Measurements from ENCODE around the gene TOX2. TPM values are rescaled to one million over a fixed set of nuclear protein-coding genes. Genes with fewer than 3 reads are reported as not detected.

TOX2 gene
- total RNA-seq, 1 donor from 2014 or later, result 0.16 TPM

- no peak for DNase-seq (ENCODE audit: low read depth)
- no peak for FAIRE-seq
- H3K36me3 ChIP-seq (ENCODE audit: insufficient read depth, low read length), result no peaks in the 10 kb centered on the region
- H3K9ac ChIP-seq (ENCODE audit: low read length), result no peak overlapping the region
- H3K4me1 ChIP-seq (ENCODE audit: insufficient read depth, low read length), result no peaks in the 10 kb centered on the region
- no peaks in the 10 kb centered on the region for H3K27me3 ChIP-seq (ENCODE audit: insufficient read depth, low read length)
- Mint-ChIP-seq H3K9me3 (ENCODE audit: unreplicated experiment) (no peaks in the 10 kb centered on the region), H3K36me3 (ENCODE audit: low read depth, unreplicated experiment) (peaks cover 2% of the 10 kb centered on the region), H3K4me1 (ENCODE audit: low read depth, unreplicated experiment) (no peaks in the 10 kb centered on the region), H3K27ac (ENCODE audit: unreplicated experiment) (no peak overlapping the region), H3K27me3 (ENCODE audit: low read depth, unreplicated experiment) (peaks cover 16% of the 10 kb centered on the region), H3K4me3 (ENCODE audit: unreplicated experiment) (no peak overlapping the region)
- H2AFZ ChIP-seq (ENCODE audit: low read depth, low read length), result no peak overlapping the region
- H4K20me1 ChIP-seq (ENCODE audit: insufficient read depth, low read length), result no peaks in the 10 kb centered on the region
- H3K27ac ChIP-seq (ENCODE audit: low read depth, low read length), result no peak overlapping the region
- TF ChIP-seq, protein P1, sequence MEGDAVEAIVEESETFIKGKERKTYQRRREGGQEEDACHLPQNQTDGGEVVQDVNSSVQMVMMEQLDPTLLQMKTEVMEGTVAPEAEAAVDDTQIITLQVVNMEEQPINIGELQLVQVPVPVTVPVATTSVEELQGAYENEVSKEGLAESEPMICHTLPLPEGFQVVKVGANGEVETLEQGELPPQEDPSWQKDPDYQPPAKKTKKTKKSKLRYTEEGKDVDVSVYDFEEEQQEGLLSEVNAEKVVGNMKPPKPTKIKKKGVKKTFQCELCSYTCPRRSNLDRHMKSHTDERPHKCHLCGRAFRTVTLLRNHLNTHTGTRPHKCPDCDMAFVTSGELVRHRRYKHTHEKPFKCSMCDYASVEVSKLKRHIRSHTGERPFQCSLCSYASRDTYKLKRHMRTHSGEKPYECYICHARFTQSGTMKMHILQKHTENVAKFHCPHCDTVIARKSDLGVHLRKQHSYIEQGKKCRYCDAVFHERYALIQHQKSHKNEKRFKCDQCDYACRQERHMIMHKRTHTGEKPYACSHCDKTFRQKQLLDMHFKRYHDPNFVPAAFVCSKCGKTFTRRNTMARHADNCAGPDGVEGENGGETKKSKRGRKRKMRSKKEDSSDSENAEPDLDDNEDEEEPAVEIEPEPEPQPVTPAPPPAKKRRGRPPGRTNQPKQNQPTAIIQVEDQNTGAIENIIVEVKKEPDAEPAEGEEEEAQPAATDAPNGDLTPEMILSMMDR (IDR thresholded peaks at IDR 0.05; ENCODE audit: insufficient read depth, low read depth, low read length), result no peak
- no peak for TF ChIP-seq EZH2 (IDR thresholded peaks at IDR 0.05; ENCODE audit: insufficient read depth, low read length)
- no peaks in the 10 kb centered on the region for H3K79me2 ChIP-seq (ENCODE audit: insufficient read depth, low read length)
- no peak overlapping the region for H3K4me3 ChIP-seq (ENCODE audit: insufficient read depth, low read depth, low read length)
- H3K4me2 ChIP-seq (ENCODE audit: low read length), result no peak overlapping the region
- no peaks in the 10 kb centered on the region for H3K9me3 ChIP-seq (ENCODE audit: insufficient read depth, low read depth, low read length)
These were observed 137.5 kb downstream of the TOX2 start for GRCh38 chr20:44052166-44052565.

DNA sequence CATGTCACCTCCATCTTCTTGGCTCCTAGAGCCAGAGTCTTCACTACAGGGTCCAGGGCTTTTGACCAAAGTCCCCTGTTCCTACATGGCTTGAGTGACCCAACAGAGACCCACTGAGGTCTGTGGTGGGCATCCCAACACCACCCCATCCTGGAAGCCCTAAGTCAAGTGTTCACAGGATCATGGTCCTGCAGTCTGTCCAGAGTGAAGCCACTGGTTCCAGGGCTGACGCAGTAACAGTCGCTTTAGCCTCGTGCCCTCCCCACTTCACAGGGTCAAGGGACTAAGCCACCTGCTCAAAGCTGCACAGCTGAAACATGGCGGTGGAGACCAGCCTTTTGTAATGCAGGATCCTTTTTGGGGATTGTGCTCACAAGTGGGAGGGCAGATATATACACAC is 138.4 kb downstream of the TOX2 start:
- DNase-seq (ENCODE audit: low read depth), result no peak
- no peaks in the 10 kb centered on the region for H3K27me3 ChIP-seq (ENCODE audit: insufficient read depth, low read length)
- no peak overlapping the region for H3K27ac Mint-ChIP-seq (ENCODE audit: unreplicated experiment)

DNA sequence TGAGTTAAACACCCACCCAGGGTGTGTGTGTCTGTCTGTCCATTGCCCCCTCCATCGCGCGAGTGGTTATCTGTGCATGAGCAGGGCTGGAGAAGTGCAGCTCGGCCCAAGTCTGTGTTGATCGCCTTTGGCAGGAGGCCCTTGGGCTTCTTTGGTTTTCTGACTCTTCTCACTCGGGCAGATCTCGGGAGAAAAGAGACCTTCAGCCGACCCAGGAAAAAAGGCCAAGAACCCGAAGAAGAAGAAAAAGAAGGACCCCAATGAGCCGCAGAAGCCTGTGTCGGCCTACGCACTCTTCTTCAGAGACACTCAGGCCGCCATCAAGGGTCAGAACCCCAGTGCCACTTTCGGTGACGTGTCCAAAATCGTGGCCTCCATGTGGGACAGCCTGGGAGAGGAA is 139.5 kb downstream of the TOX2 start:
- no peak overlapping the region for H3K4me2 ChIP-seq (ENCODE audit: low read length)
- H3K9ac ChIP-seq (ENCODE audit: low read length), result no peak overlapping the region
- H3K27me3 Mint-ChIP-seq (ENCODE audit: low read depth, unreplicated experiment), result peaks cover 24% of the 10 kb centered on the region
- no peaks in the 10 kb centered on the region for H3K36me3 ChIP-seq (ENCODE audit: insufficient read depth, low read length)
- H3K36me3 Mint-ChIP-seq (ENCODE audit: low read depth, unreplicated experiment), result peaks cover 2% of the 10 kb centered on the region
- H3K4me1 Mint-ChIP-seq (ENCODE audit: low read depth, unreplicated experiment), result no peaks in the 10 kb centered on the region
- FAIRE-seq (no peak), DNase-seq (ENCODE audit: low read depth) (no peak)
- no peak overlapping the region for H3K4me3 ChIP-seq (ENCODE audit: insufficient read depth, low read depth, low read length)
- H3K9me3 Mint-ChIP-seq (ENCODE audit: unreplicated experiment), result no peaks in the 10 kb centered on the region
- H3K79me2 ChIP-seq (ENCODE audit: insufficient read depth, low read length), result no peaks in the 10 kb centered on the region
- no peak overlapping the region for H2AFZ ChIP-seq (ENCODE audit: low read depth, low read length)
- H3K4me3 Mint-ChIP-seq (ENCODE audit: unreplicated experiment), result no peak overlapping the region
- TF ChIP-seq, protein P1 (IDR thresholded peaks at IDR 0.05; ENCODE audit: insufficient read depth, low read depth, low read length), result no peak
- no peak for TF ChIP-seq EZH2 (IDR thresholded peaks at IDR 0.05; ENCODE audit: insufficient read depth, low read length)
- no peaks in the 10 kb centered on the region for H3K4me1 ChIP-seq (ENCODE audit: insufficient read depth, low read length)
- no peaks in the 10 kb centered on the region for H3K9me3 ChIP-seq (ENCODE audit: insufficient read depth, low read depth, low read length)
- no peaks in the 10 kb centered on the region for H4K20me1 ChIP-seq (ENCODE audit: insufficient read depth, low read length)
- no peaks in the 10 kb centered on the region for H3K27me3 ChIP-seq (ENCODE audit: insufficient read depth, low read length)
- no peak overlapping the region for H3K27ac Mint-ChIP-seq (ENCODE audit: unreplicated experiment)
- H3K27ac ChIP-seq (ENCODE audit: low read depth, low read length), result no peak overlapping the region

More for the DNA sequence above, 138.4 kb downstream of the TOX2 start:
- no peak overlapping the region for H3K4me3 Mint-ChIP-seq (ENCODE audit: unreplicated experiment)
- H3K9me3 Mint-ChIP-seq (ENCODE audit: unreplicated experiment), result no peaks in the 10 kb centered on the region
- no peaks in the 10 kb centered on the region for H3K4me1 ChIP-seq (ENCODE audit: insufficient read depth, low read length)
- H3K27ac ChIP-seq (ENCODE audit: low read depth, low read length), result no peak overlapping the region
- TF ChIP-seq, protein P1 (IDR thresholded peaks at IDR 0.05; ENCODE audit: insufficient read depth, low read depth, low read length), result no peak
- no peak for TF ChIP-seq EZH2 (IDR thresholded peaks at IDR 0.05; ENCODE audit: insufficient read depth, low read length)
- no peak overlapping the region for H2AFZ ChIP-seq (ENCODE audit: low read depth, low read length)
- no peak overlapping the region for H3K4me2 ChIP-seq (ENCODE audit: low read length)
- FAIRE-seq, result no peak
- H3K79me2 ChIP-seq (ENCODE audit: insufficient read depth, low read length), result no peaks in the 10 kb centered on the region
- no peak overlapping the region for H3K4me3 ChIP-seq (ENCODE audit: insufficient read depth, low read depth, low read length)
- no peaks in the 10 kb centered on the region for H3K4me1 Mint-ChIP-seq (ENCODE audit: low read depth, unreplicated experiment)
- H3K36me3 ChIP-seq (ENCODE audit: insufficient read depth, low read length), result no peaks in the 10 kb centered on the region
- no peaks in the 10 kb centered on the region for H3K9me3 ChIP-seq (ENCODE audit: insufficient read depth, low read depth, low read length)
- H3K9ac ChIP-seq (ENCODE audit: low read length), result no peak overlapping the region
- peaks cover 16% of the 10 kb centered on the region for H3K27me3 Mint-ChIP-seq (ENCODE audit: low read depth, unreplicated experiment)
- no peaks in the 10 kb centered on the region for H4K20me1 ChIP-seq (ENCODE audit: insufficient read depth, low read length)
- peaks cover 2% of the 10 kb centered on the region for H3K36me3 Mint-ChIP-seq (ENCODE audit: low read depth, unreplicated experiment)
